ENCODE results near the gene MKNK2. TPM values are rescaled to one million over a fixed set of nuclear protein-coding genes. Genes with fewer than 3 reads are reported as not detected.

The MKNK2 gene
- total RNA-seq, 2 donors from 2014 or later, result 69.7 to 96.3 TPM

DNA sequence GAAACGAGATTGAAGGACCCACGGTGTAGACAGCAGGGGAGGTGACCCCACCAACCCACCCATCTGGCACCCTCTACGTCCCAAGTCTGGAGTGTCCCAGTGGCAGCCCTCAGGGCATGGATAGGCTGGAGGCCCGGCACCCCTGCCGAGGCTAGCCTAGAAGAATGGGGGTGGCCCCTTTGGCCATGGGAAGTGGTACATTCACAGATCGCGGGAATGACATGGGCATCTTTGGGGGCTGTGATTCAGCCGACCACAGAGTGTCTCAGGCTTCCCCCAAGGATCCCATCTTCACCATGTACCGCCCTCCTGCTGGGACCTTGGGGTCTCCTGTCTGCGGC, 11.3 kb upstream of the MKNK2 start:
- DNase-seq (ENCODE audit: low spot score), result no peak
- no peak overlapping the region for H3K27ac ChIP-seq
- H3K4me1 ChIP-seq (ENCODE audit: control insufficient read depth in 1 of 2, low read depth in 2 of 2), result peaks cover 21 to 40% of the 10 kb centered on the region in 2 donors
- peak overlapping the region; percentile 85 for H3K4me3 ChIP-seq
- no peaks in the 10 kb centered on the region for H3K9me3 ChIP-seq
- ATAC-seq (ENCODE audit: insufficient number of reproducible peaks, low FRiP score, low read depth), result no peak
- no peaks in the 10 kb centered on the region for H3K27me3 ChIP-seq (replicated peaks; ENCODE audit: insufficient read depth)
- no peaks in the 10 kb centered on the region for H3K36me3 ChIP-seq
- TF ChIP-seq, protein P1, sequence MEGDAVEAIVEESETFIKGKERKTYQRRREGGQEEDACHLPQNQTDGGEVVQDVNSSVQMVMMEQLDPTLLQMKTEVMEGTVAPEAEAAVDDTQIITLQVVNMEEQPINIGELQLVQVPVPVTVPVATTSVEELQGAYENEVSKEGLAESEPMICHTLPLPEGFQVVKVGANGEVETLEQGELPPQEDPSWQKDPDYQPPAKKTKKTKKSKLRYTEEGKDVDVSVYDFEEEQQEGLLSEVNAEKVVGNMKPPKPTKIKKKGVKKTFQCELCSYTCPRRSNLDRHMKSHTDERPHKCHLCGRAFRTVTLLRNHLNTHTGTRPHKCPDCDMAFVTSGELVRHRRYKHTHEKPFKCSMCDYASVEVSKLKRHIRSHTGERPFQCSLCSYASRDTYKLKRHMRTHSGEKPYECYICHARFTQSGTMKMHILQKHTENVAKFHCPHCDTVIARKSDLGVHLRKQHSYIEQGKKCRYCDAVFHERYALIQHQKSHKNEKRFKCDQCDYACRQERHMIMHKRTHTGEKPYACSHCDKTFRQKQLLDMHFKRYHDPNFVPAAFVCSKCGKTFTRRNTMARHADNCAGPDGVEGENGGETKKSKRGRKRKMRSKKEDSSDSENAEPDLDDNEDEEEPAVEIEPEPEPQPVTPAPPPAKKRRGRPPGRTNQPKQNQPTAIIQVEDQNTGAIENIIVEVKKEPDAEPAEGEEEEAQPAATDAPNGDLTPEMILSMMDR (IDR thresholded peaks at IDR 0.05), result no peak

DNA sequence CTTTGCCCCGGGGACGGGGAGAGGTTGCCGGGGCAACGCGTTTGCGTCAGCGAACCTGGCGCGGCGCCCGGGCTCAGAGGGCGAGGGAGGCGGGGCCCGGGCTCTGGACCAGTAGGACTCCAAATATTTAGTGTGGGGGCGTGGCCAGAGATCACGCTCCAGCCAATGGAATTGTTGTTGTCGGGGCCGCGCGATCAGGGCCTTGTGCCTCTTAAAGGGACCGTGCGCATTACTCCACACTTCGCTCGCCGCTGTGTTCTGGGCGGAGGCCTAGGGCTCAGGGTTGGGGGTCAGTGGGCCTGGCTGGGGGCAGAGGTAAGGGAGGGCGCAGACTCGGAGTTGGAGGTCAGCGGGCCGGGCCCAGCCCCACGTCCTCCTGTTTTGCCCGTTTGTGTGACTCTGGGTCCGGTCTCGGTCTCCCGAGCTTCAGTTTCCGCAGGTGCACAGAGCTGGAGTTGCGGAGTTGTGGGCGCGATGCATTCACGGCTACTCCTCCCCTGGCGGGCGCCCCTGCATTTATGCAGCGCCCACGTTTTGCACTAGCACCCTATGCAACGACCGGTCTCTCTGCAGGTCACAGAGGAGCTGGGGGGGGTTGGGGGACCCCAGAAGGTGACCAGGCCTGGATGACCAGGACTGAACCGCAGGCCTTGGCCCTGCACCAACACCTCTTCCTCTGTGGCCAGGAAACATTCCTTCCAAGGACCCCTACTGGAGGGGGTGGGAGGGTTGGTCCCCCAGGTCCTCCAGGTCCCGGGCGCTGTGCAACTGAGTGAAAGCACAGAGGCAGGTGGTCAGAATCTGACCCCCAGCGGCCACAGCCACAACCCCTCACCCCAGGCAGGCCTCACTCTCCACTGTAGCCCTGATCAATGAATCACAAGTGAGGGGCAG, 10.7 kb upstream of the MKNK2 start:
- Histone ChIP-seq H3K36me3 (no peaks in the 10 kb centered on the region), H3K4me3 (peak overlapping the region; percentile 85), H3K4me1 (ENCODE audit: control insufficient read depth in 1 of 2, low read depth in 2 of 2) (peaks cover 21 to 40% of the 10 kb centered on the region in 2 donors), H3K9me3 (no peaks in the 10 kb centered on the region), H3K27me3 (replicated peaks; ENCODE audit: insufficient read depth) (no peaks in the 10 kb centered on the region), H3K27ac (peak overlapping the region; percentile 95 to 96)
- TF ChIP-seq, protein P1 (IDR thresholded peaks at IDR 0.05), result no peak
- DNase-seq (ENCODE audit: low spot score), result peak; percentile 99
- peak; percentile 86 for ATAC-seq (ENCODE audit: insufficient number of reproducible peaks, low FRiP score, low read depth)

DNA sequence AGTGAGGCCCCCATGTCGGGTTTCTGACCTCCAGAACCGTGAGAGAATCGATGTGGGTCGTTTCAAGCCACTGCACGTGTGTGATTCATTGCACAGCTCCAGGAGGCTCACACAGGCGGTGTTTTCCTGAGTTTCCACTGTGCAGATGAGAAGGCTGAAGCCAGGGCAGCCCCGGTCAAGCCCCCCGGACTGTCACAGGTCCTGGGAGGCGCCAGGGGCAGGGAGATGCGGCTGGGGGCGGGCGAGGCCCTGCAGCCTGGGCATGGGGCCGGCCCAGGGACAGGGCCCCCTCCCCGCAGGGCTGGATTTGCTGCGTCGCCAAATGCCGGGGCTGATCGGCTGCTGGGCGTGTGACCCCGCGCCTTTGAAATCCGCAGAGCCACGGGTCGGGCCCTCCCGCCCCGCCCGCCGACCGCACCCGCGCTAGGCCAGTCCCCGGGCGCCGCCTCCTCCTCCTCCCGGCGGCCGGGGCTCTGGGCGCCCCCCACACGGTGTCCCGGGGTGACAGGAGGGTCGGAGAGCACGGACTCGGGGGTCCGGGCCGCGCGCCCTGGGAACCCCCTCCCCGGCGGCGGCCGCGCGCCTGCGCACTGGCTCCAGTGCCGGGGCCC, 9.9 kb upstream of the MKNK2 start:
- Histone ChIP-seq H3K4me3 (peak overlapping the region; percentile 85), H3K9me3 (no peaks in the 10 kb centered on the region), H3K4me1 (ENCODE audit: control insufficient read depth in 1 of 2, low read depth in 2 of 2) (peaks cover 24 to 44% of the 10 kb centered on the region in 2 donors), H3K27me3 (replicated peaks; ENCODE audit: insufficient read depth) (no peaks in the 10 kb centered on the region), H3K27ac (peak overlapping the region; percentile 95 to 96), H3K36me3 (no peaks in the 10 kb centered on the region)
- DNase-seq (ENCODE audit: low spot score), result no peak
- ATAC-seq (ENCODE audit: insufficient number of reproducible peaks, low FRiP score, low read depth), result peak; percentile 3
- TF ChIP-seq, protein P1 (IDR thresholded peaks at IDR 0.05), result no peak

DNA sequence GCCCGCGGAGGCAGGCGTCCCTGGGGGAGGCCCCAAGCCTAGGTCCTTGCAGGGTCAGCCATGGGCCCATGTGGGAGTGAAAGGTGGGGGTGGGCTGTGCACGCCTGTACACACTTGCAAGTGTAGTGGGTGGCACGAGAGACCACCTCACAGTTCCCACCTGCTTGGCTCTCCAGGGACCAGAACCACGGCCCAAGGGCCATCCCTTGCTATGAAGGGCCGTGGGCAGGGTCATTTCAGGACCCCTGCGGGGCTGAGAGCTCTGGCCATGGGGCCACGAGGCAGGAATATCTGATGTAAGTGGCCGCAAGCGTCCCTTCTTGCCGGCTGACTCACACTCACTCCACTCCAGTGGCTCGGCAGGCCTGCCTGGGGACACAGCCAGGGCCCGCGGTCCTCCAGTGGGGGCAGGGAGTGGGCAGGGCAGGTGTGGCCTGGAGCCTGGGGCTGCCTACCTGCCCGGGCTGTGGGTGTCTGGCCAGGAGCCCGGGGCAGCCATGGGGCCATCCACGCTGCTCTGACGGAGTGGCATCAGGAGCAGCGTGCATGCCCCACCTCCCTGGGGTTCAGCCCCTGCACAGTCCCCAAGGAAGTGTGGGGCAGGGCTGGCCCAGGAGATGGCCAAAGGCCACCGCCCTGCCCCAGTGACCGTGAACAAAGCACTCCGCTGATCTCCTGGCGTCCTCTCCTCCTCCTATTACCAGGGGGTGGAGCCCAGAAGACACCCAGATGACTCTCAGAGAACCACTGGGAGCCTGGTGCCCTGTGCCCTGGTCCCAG, 8.6 kb upstream of the MKNK2 start:
- Histone ChIP-seq H3K9me3 (no peaks in the 10 kb centered on the region), H3K27ac (peak overlapping the region; percentile 95 to 96), H3K4me3 (peak overlapping the region; percentile 85), H3K36me3 (no peaks in the 10 kb centered on the region), H3K4me1 (ENCODE audit: control insufficient read depth in 1 of 2, low read depth in 2 of 2) (peaks cover 29 to 46% of the 10 kb centered on the region in 2 donors), H3K27me3 (replicated peaks; ENCODE audit: insufficient read depth) (no peaks in the 10 kb centered on the region)
- TF ChIP-seq, protein P1 (IDR thresholded peaks at IDR 0.05), result no peak
- ATAC-seq (ENCODE audit: insufficient number of reproducible peaks, low FRiP score, low read depth) (peak; percentile 12), DNase-seq (ENCODE audit: low spot score) (no peak)

All from thoracic aorta (tissue), 2 donors.